GM18517 (cell line): ENCODE data around the gene ASAH2.
A peak's percentile ranks its signal among the peaks of the same experiment; 100 is the strongest.
"Not testable (repeated sequence)": the region's sequence is repeated elsewhere in the genome, so short reads cannot be mapped to it uniquely, and the experiment has no call there.

Experiments used
- ATAC-seq: cut with Tn5 transposase; IDR thresholded peaks from one replicate; pipeline ENCODE4 v1.9.1; 2021; ENCODE audit warnings: mild to moderate bottlenecking, moderate library complexity; ENCODE audit not compliant: unreplicated experiment

Gene ASAH2

GRCh38 chr10:50251394-50251793, at the start of gene ASAH2:
ASAH2 (minus strand) TSS chr10:50251516; CDS start chr10:50248610, 2,906 bp downstream.
- no peak for ATAC-seq

- no peak for ATAC-seq
Observed at GRCh38 chr10:50299948-50300669, 48.8 kb upstream of the ASAH2 start.

GRCh38 chr10:50295367-50295766, 44.1 kb upstream of the ASAH2 start:
- ATAC-seq, result no peak

- no peak for ATAC-seq
Observed at GRCh38 chr10:50294582-50294981, 43.3 kb upstream of the ASAH2 start.

GRCh38 chr10:50293513-50294313, 42.4 kb upstream of the ASAH2 start:
- ATAC-seq, result no peak

- ATAC-seq, result no peak
Observed at GRCh38 chr10:50291261-50291850, 40.0 kb upstream of the ASAH2 start.

- ATAC-seq, result no peak
Observed at GRCh38 chr10:50289196-50289595, 37.9 kb upstream of the ASAH2 start.

GRCh38 chr10:50286996-50287803, 35.9 kb upstream of the ASAH2 start:
- ATAC-seq, result no peak

- ATAC-seq, result no peak
Observed at GRCh38 chr10:50286517-50286916, 35.2 kb upstream of the ASAH2 start.

- no peak for ATAC-seq
Observed at GRCh38 chr10:50281967-50282522, 30.7 kb upstream of the ASAH2 start.

- ATAC-seq, result no peak
Observed at GRCh38 chr10:50281210-50281966, 30.1 kb upstream of the ASAH2 start.

- ATAC-seq, result no peak
Observed at GRCh38 chr10:50280049-50280841, 28.9 kb upstream of the ASAH2 start.

- ATAC-seq, result no peak
Observed at GRCh38 chr10:50279489-50279888, 28.2 kb upstream of the ASAH2 start.

- peak; percentile 60 for ATAC-seq
Observed at GRCh38 chr10:50275650-50276235, 24.4 kb upstream of the ASAH2 start.

- ATAC-seq, result no peak
Observed at GRCh38 chr10:50272531-50272930, 21.2 kb upstream of the ASAH2 start.

GRCh38 chr10:50271564-50272250, 20.4 kb upstream of the ASAH2 start:
- ATAC-seq, result no peak

GRCh38 chr10:50267877-50268276, 16.6 kb upstream of the ASAH2 start:
- not testable (repeated sequence) for ATAC-seq

GRCh38 chr10:50262625-50263024, 11.3 kb upstream of the ASAH2 start:
- not testable (repeated sequence) for ATAC-seq
